ENCODE measurements around the gene SETD7.

SETD7 gene

GRCh38 chr4:139493176-139493575 is 62.8 kb downstream of the SETD7 start:
- TF ChIP-seq CTCF (IDR thresholded peaks at IDR 0.05; ENCODE audit: insufficient read depth, low read depth, low read length, missing control alignments) = no peak
- H3K4me3 ChIP-seq (ENCODE audit: low read length) = no peak overlapping the region
- no peak for DNase-seq (ENCODE audit: low read depth)

GRCh38 chr4:139492429-139492828 is 63.6 kb downstream of the SETD7 start:
- no peak for TF ChIP-seq CTCF (IDR thresholded peaks at IDR 0.05; ENCODE audit: insufficient read depth, low read depth, low read length, missing control alignments)

DNA sequence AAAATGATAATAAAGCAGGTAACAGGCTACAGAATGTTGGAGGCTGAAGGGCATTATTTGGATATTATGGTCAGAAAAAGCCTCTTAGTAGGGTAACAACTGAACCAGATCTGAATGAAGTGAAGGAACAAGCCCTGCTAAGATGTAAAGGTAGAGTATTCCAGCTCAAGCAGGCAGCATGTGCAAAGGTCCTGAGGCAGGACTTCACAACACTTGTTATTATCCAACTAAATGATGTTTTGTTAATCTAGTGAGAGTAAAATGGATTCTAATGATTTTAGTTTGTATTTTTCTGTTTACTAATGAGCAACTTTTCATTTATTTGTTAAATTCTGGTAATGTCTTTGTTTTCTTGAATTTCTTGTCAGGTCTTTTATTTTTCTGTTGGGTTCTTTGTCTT is 66.4 kb downstream of the SETD7 start:
- no peak for TF ChIP-seq CTCF (IDR thresholded peaks at IDR 0.05; ENCODE audit: insufficient read depth, low read depth, low read length, missing control alignments)
- no peak for DNase-seq (ENCODE audit: low read depth)
- H3K4me3 ChIP-seq (ENCODE audit: low read length) = no peak overlapping the region

More at GRCh38 chr4:139492429-139492828, 63.6 kb downstream of the SETD7 start:
- no peak for DNase-seq (ENCODE audit: low read depth)
- H3K4me3 ChIP-seq (ENCODE audit: low read length) = no peak overlapping the region

DNA sequence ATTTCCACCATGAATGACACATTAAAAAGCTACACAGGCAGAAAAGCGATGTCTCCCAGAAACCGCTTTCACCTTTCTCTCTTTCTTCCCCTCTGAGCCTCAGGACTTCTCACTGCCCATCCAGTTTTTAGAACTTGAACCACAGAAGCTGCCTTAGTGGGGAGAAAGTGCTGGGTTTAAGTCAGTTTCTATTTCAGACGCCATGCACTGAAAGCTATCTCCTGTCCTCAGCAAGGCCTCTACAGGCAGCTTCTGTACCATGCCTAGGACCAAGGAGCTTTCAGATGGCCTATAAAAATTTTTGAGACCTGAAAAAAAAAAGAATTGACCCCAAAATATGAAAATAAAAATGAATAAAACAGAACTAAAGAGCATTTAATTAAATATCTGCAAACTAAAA is 67.6 kb downstream of the SETD7 start:
- no peak for DNase-seq (ENCODE audit: low read depth)
- no peak for TF ChIP-seq CTCF (IDR thresholded peaks at IDR 0.05; ENCODE audit: insufficient read depth, low read depth, low read length, missing control alignments)

DNA sequence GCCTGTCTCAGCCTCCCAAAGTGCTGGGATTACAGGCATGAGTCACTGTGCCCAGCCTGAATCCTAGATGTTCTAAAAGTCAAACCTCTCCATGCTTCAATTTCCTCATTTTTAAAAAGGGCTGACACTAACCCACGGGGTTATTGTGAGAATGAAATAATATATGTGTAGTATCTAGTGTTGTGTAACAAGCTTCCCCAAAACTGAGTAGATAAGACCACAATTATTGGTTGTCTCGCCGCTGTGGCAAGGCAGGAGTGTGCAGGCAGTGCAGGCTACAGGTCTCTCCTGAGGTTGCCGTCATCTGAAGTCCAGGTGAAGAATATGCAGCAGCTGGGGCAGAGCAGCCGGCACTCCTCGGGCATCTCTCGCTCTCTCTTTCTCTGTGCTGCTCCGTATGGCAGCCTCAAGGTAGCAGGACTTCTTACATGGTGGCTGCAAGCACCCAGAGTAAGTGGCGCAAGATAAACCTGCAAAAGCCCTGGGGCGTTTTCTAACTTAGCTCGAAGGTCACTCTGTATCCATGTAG is 71.2 kb downstream of the SETD7 start:
- TF ChIP-seq CTCF (IDR thresholded peaks at IDR 0.05; ENCODE audit: insufficient read depth, low read depth, low read length, missing control alignments) = no peak
- DNase-seq (ENCODE audit: low read depth) = no peak
- H3K4me3 ChIP-seq (ENCODE audit: low read length) = no peak overlapping the region

More for the DNA sequence above, 67.6 kb downstream of the SETD7 start:
- no peak overlapping the region for H3K4me3 ChIP-seq (ENCODE audit: low read length)

GRCh38 chr4:139483000-139483399 is 73.0 kb downstream of the SETD7 start:
- H3K4me3 ChIP-seq (ENCODE audit: low read length) = no peak overlapping the region
- no peak for DNase-seq (ENCODE audit: low read depth)
- no peak for TF ChIP-seq CTCF (IDR thresholded peaks at IDR 0.05; ENCODE audit: insufficient read depth, low read depth, low read length, missing control alignments)

- DNase-seq (ENCODE audit: low read depth) = no peak
- TF ChIP-seq CTCF (IDR thresholded peaks at IDR 0.05; ENCODE audit: insufficient read depth, low read depth, low read length, missing control alignments) = no peak
- H3K4me3 ChIP-seq (ENCODE audit: low read length) = no peak overlapping the region
Observed at GRCh38 chr4:139481465-139481864, 74.6 kb downstream of the SETD7 start.

All from epithelial cell of esophagus (primary cell).